ENCODE results near the gene PPP3CA. TPM values are rescaled to one million over a fixed set of nuclear protein-coding genes. Genes with fewer than 3 reads are reported as not detected.
"Not testable (repeated sequence)": the region's sequence is repeated elsewhere in the genome, so short reads cannot be mapped to it uniquely, and the experiment has no call there.

Gene PPP3CA
- total RNA-seq, 2 experiments from 2014 or later: 24.6 to 25.9 TPM

- H3K4me3 Mint-ChIP-seq: no peak overlapping the region
- no peak for DNase-seq
- H3K4me1 Mint-ChIP-seq: no peaks in the 10 kb centered on the region
- no peak overlapping the region for H3K27ac Mint-ChIP-seq
- peaks cover 2% of the 10 kb centered on the region for H3K9me3 Mint-ChIP-seq
- ChIA-PET CTCF (no interaction called here), POLR2A (no interaction called here)
- no peaks in the 10 kb centered on the region for H3K27me3 Mint-ChIP-seq
- peaks cover 6% of the 10 kb centered on the region for H3K36me3 Mint-ChIP-seq (ENCODE audit: low read depth)
Measured at GRCh38 chr4:101141855-101142254, 205.5 kb downstream of the PPP3CA start.

GRCh38 chr4:101141230-101141629, 206.1 kb downstream of the PPP3CA start:
- CTCF ChIA-PET: no interaction called here
- no peak for DNase-seq
- Mint-ChIP-seq H3K36me3 (ENCODE audit: low read depth) (peaks cover 6% of the 10 kb centered on the region), H3K27ac (no peak overlapping the region), H3K4me1 (no peaks in the 10 kb centered on the region), H3K4me3 (no peak overlapping the region), H3K27me3 (no peaks in the 10 kb centered on the region), H3K9me3 (peaks cover 2% of the 10 kb centered on the region)
- POLR2A ChIA-PET: no interaction called here

GRCh38 chr4:101140228-101140627, 207.1 kb downstream of the PPP3CA start:
- CTCF ChIA-PET: no interaction called here
- H3K4me1 Mint-ChIP-seq: peaks cover 6% of the 10 kb centered on the region
- POLR2A ChIA-PET: no interaction called here

GRCh38 chr4:101136373-101137370, 210.7 kb downstream of the PPP3CA start:
- POLR2A ChIA-PET: no interaction called here
- H3K9me3 Mint-ChIP-seq: peaks cover 11% of the 10 kb centered on the region
- H3K4me1 Mint-ChIP-seq: peaks cover 8% of the 10 kb centered on the region
- CTCF ChIA-PET: no interaction called here
- H3K27ac Mint-ChIP-seq: no peak overlapping the region
- H3K4me3 Mint-ChIP-seq: no peak overlapping the region
- no peaks in the 10 kb centered on the region for H3K27me3 Mint-ChIP-seq
- H3K36me3 Mint-ChIP-seq (ENCODE audit: low read depth): peaks cover 6% of the 10 kb centered on the region
- DNase-seq: no peak

More at GRCh38 chr4:101140228-101140627, 207.1 kb downstream of the PPP3CA start:
- no peak overlapping the region for H3K4me3 Mint-ChIP-seq
- no peaks in the 10 kb centered on the region for H3K27me3 Mint-ChIP-seq
- no peak overlapping the region for H3K27ac Mint-ChIP-seq
- no peak for DNase-seq
- H3K9me3 Mint-ChIP-seq: peaks cover 2% of the 10 kb centered on the region
- H3K36me3 Mint-ChIP-seq (ENCODE audit: low read depth): peaks cover 6% of the 10 kb centered on the region

- Mint-ChIP-seq H3K9me3 (peaks cover 11% of the 10 kb centered on the region), H3K27ac (no peak overlapping the region), H3K27me3 (no peaks in the 10 kb centered on the region), H3K4me3 (peak overlapping the region; percentile 37), H3K36me3 (ENCODE audit: low read depth) (peaks cover 2% of the 10 kb centered on the region), H3K4me1 (peaks cover 8% of the 10 kb centered on the region)
- ChIA-PET CTCF (no interaction called here), POLR2A (no interaction called here)
- DNase-seq: no peak
Measured at GRCh38 chr4:101135371-101136010, 211.8 kb downstream of the PPP3CA start.

GRCh38 chr4:101131058-101131457, 216.3 kb downstream of the PPP3CA start:
- POLR2A ChIA-PET; H3K36me3 Mint-ChIP-seq (ENCODE audit: low read depth); CTCF ChIA-PET; H3K27me3 Mint-ChIP-seq; H3K4me3 Mint-ChIP-seq; DNase-seq; H3K27ac Mint-ChIP-seq; H3K4me1 Mint-ChIP-seq: not testable (repeated sequence)
- H3K9me3 Mint-ChIP-seq: peaks cover 17% of the 10 kb centered on the region

GRCh38 chr4:101128898-101129297, 218.4 kb downstream of the PPP3CA start:
- H3K4me1 Mint-ChIP-seq; H3K27ac Mint-ChIP-seq; DNase-seq; H3K27me3 Mint-ChIP-seq; POLR2A ChIA-PET; CTCF ChIA-PET; H3K4me3 Mint-ChIP-seq; H3K36me3 Mint-ChIP-seq (ENCODE audit: low read depth): not testable (repeated sequence)
- H3K9me3 Mint-ChIP-seq: peaks cover 15% of the 10 kb centered on the region

GRCh38 chr4:101128473-101128872, 218.9 kb downstream of the PPP3CA start:
- no peak for DNase-seq
- Mint-ChIP-seq H3K9me3 (peaks cover 12% of the 10 kb centered on the region), H3K27me3 (no peaks in the 10 kb centered on the region), H3K36me3 (ENCODE audit: low read depth) (peaks cover 4% of the 10 kb centered on the region), H3K4me3 (no peak overlapping the region), H3K4me1 (peaks cover 4% of the 10 kb centered on the region), H3K27ac (no peak overlapping the region)
- CTCF ChIA-PET: no interaction called here
- POLR2A ChIA-PET: interaction anchor here (0.6 kb wide), 1 partner anchor 195 kb away, joined by 3 read pairs; no protein-coding TSS in a partner anchor

- Mint-ChIP-seq H3K4me3 (no peak overlapping the region), H3K27me3 (no peaks in the 10 kb centered on the region), H3K4me1 (peaks cover 4% of the 10 kb centered on the region), H3K27ac (no peak overlapping the region), H3K9me3 (peaks cover 15% of the 10 kb centered on the region), H3K36me3 (ENCODE audit: low read depth) (peaks cover 4% of the 10 kb centered on the region)
- CTCF ChIA-PET: no interaction called here
- POLR2A ChIA-PET: no interaction called here
- no peak for DNase-seq
Measured at GRCh38 chr4:101127176-101127790, 220.0 kb downstream of the PPP3CA start.

GRCh38 chr4:101126059-101126458, 221.3 kb downstream of the PPP3CA start:
- Mint-ChIP-seq H3K27me3 (no peaks in the 10 kb centered on the region), H3K4me1 (peaks cover 4% of the 10 kb centered on the region), H3K36me3 (ENCODE audit: low read depth) (peaks cover 2% of the 10 kb centered on the region), H3K9me3 (peaks cover 8% of the 10 kb centered on the region), H3K4me3 (no peak overlapping the region), H3K27ac (no peak overlapping the region)
- CTCF ChIA-PET: no interaction called here
- POLR2A ChIA-PET: no interaction called here
- no peak for DNase-seq

- Mint-ChIP-seq H3K4me3 (no peak overlapping the region), H3K9me3 (peaks cover 7% of the 10 kb centered on the region), H3K27ac (no peak overlapping the region), H3K4me1 (peaks cover 4% of the 10 kb centered on the region), H3K36me3 (ENCODE audit: low read depth) (peaks cover 2% of the 10 kb centered on the region), H3K27me3 (no peaks in the 10 kb centered on the region)
- POLR2A ChIA-PET: no interaction called here
- CTCF ChIA-PET: no interaction called here
- DNase-seq: no peak
Measured at GRCh38 chr4:101125045-101125942, 222.0 kb downstream of the PPP3CA start.

GRCh38 chr4:101123231-101123630, 224.1 kb downstream of the PPP3CA start:
- peaks cover 4% of the 10 kb centered on the region for H3K4me1 Mint-ChIP-seq
- CTCF ChIA-PET: no interaction called here

More at GRCh38 chr4:101123231-101123630, 224.1 kb downstream of the PPP3CA start:
- Mint-ChIP-seq H3K27ac (no peak overlapping the region), H3K36me3 (ENCODE audit: low read depth) (no peaks in the 10 kb centered on the region), H3K27me3 (no peaks in the 10 kb centered on the region), H3K9me3 (peaks cover 3% of the 10 kb centered on the region), H3K4me3 (no peak overlapping the region)
- POLR2A ChIA-PET: no interaction called here
- no peak for DNase-seq
